SK-N-SH (cell line): ENCODE results near the gene AP4S1.

Source experiments
- CHD2 ChIP-seq: fragments of 150-350 bp; IDR thresholded peaks from 2 replicates; pipeline ENCODE4 v1.6.1; 2018; ENCODE audit warnings: low read length; ENCODE audit not compliant: partially characterized antibody
- CTCF ChIP-seq: fragments of 200-600 bp; sonication (generic); IDR thresholded peaks from 2 replicates; pipeline ENCODE4 v1.6.1; 2017; ENCODE audit warnings: antibody characterized with exemption, mild to moderate bottlenecking, moderate library complexity
- EP300 ChIP-seq, 2 experiments: IDR thresholded peaks; 2 replicates each; pipeline versions ENCODE4 v1.4.0 to v1.6.1; 2012; ENCODE audit warnings: borderline replicate concordance in 1 of 2, low read depth in 1 of 2, low read length in 1 of 2
- EZH2phosphoT487 ChIP-seq: fragments of 200-600 bp; sonication (generic); IDR thresholded peaks from 2 replicates; pipeline ENCODE4 v1.6.1; 2017; ENCODE audit warnings: low read depth, mixed run types, mild to moderate bottlenecking, antibody characterized with exemption, moderate library complexity, borderline replicate concordance
- GABPA ChIP-seq: IDR thresholded peaks from 2 replicates; pipeline ENCODE4 v1.4.0; 2012; ENCODE audit warnings: low read depth, mild to moderate bottlenecking
- GATA2 ChIP-seq: sonication (generic); formaldehyde crosslinking; IDR thresholded peaks from 2 replicates; pipeline ENCODE4 v1.5.0; 2020; ENCODE audit warnings: mild to moderate bottlenecking, missing genetic modification reagents
- MAX ChIP-seq: IDR thresholded peaks from 2 replicates; pipeline ENCODE4 v1.4.0; 2012; ENCODE audit warnings: low read depth
- NFIC ChIP-seq: IDR thresholded peaks from 2 replicates; pipeline ENCODE4 v1.4.0; 2012; ENCODE audit warnings: borderline replicate concordance
- POLR2AphosphoS5 ChIP-seq: IDR thresholded peaks from 2 replicates; pipeline ENCODE4 v1.6.1; 2012; ENCODE audit warnings: low read depth, low read length
- RAD21 ChIP-seq: IDR thresholded peaks from 2 replicates; pipeline ENCODE4 v1.6.1; 2012; ENCODE audit warnings: mild to moderate bottlenecking, low read length
- USF1 ChIP-seq: IDR thresholded peaks from 2 replicates; pipeline ENCODE4 v1.4.0; 2012; ENCODE audit warnings: low read depth, borderline replicate concordance
- TF ChIP-seq, protein P1 (sequence below): IDR thresholded peaks from 2 replicates; pipeline ENCODE4 v1.6.1; 2012; ENCODE audit warnings: mild to moderate bottlenecking, low read depth, low read length, moderate library complexity
- TF ChIP-seq, protein P2 (sequence below): fragments of 150-350 bp; IDR thresholded peaks from 2 replicates; pipeline ENCODE4 v1.6.1; 2017; ENCODE audit warnings: antibody characterized with exemption, low read length, low read depth, borderline replicate concordance

DNA sequence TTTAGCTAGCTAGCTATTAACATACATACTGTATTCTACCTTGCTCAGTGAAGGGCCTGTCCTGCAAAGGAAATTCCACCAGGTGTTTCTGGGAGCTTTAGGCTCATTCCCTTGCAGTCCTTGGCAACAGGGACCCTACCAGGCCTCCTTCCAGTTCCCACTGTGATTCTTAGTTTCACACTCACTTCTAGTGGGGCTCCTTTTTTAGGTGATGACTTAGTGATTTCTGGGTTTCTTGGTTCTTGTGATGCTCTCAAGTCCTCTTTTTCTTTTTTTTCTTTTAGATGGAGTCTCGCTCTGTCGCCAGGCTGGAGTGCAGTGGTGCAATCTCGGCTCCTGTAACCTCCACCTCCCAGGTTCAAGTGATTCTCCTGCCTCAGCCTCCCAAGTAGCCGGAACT, 11.1 kb downstream of the AP4S1 start:
- TF ChIP-seq CTCF = no peak
- no peak for TF ChIP-seq GATA2 (CRISPR knock-in tag)
- no peak for TF ChIP-seq GABPA
- no peak for TF ChIP-seq MAX
- TF ChIP-seq POLR2AphosphoS5 = no peak
- TF ChIP-seq CHD2 = no peak
- TF ChIP-seq EP300 (IDR thresholded peaks at IDR 0.05; ENCODE audit: borderline replicate concordance in 1 of 2, low read depth in 1 of 2, low read length in 1 of 2) = no peak
- no peak for TF ChIP-seq EZH2phosphoT487
- no peak for TF ChIP-seq RAD21
- TF ChIP-seq, protein P1, sequence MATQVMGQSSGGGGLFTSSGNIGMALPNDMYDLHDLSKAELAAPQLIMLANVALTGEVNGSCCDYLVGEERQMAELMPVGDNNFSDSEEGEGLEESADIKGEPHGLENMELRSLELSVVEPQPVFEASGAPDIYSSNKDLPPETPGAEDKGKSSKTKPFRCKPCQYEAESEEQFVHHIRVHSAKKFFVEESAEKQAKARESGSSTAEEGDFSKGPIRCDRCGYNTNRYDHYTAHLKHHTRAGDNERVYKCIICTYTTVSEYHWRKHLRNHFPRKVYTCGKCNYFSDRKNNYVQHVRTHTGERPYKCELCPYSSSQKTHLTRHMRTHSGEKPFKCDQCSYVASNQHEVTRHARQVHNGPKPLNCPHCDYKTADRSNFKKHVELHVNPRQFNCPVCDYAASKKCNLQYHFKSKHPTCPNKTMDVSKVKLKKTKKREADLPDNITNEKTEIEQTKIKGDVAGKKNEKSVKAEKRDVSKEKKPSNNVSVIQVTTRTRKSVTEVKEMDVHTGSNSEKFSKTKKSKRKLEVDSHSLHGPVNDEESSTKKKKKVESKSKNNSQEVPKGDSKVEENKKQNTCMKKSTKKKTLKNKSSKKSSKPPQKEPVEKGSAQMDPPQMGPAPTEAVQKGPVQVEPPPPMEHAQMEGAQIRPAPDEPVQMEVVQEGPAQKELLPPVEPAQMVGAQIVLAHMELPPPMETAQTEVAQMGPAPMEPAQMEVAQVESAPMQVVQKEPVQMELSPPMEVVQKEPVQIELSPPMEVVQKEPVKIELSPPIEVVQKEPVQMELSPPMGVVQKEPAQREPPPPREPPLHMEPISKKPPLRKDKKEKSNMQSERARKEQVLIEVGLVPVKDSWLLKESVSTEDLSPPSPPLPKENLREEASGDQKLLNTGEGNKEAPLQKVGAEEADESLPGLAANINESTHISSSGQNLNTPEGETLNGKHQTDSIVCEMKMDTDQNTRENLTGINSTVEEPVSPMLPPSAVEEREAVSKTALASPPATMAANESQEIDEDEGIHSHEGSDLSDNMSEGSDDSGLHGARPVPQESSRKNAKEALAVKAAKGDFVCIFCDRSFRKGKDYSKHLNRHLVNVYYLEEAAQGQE = no peak
- TF ChIP-seq USF1 = no peak
- TF ChIP-seq, protein P2, sequence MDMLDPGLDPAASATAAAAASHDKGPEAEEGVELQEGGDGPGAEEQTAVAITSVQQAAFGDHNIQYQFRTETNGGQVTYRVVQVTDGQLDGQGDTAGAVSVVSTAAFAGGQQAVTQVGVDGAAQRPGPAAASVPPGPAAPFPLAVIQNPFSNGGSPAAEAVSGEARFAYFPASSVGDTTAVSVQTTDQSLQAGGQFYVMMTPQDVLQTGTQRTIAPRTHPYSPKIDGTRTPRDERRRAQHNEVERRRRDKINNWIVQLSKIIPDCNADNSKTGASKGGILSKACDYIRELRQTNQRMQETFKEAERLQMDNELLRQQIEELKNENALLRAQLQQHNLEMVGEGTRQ = no peak
- TF ChIP-seq NFIC = no peak
